ENCODE measurements around the gene SOCS2.

SOCS2 gene

DNA sequence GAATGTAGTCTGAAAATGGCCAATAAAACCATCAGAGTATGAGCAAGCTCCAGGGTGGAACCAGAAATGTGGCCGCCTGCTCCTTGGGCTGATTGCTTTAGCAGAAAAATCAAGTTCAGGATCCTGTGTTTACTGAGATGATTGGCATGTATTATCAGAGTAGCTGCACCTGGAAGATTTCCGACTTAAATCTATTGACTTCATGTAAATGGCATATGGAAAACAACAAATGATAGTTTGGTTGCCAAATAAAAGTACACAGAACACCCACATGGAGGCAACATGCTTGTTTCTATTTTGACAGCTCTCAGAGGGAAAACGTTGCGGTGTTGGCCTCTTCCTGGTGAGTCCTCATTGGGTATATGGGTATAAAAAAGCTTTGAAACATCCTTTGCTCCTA lies 31.3 kb downstream of the SOCS2 start:
- no peak for TF ChIP-seq POLR2AphosphoS5 (IDR thresholded peaks at IDR 0.05; ENCODE audit: low read depth, low read length)
- no peak for TF ChIP-seq FOXP2 (optimal IDR thresholded peaks at IDR 0.05; ENCODE audit: borderline replicate concordance, extremely low read depth, extremely low read length, insufficient read depth)
- TF ChIP-seq TAF1 (IDR thresholded peaks at IDR 0.05; ENCODE audit: borderline replicate concordance, insufficient read depth, low read length) = no peak
- TF ChIP-seq, protein P1, sequence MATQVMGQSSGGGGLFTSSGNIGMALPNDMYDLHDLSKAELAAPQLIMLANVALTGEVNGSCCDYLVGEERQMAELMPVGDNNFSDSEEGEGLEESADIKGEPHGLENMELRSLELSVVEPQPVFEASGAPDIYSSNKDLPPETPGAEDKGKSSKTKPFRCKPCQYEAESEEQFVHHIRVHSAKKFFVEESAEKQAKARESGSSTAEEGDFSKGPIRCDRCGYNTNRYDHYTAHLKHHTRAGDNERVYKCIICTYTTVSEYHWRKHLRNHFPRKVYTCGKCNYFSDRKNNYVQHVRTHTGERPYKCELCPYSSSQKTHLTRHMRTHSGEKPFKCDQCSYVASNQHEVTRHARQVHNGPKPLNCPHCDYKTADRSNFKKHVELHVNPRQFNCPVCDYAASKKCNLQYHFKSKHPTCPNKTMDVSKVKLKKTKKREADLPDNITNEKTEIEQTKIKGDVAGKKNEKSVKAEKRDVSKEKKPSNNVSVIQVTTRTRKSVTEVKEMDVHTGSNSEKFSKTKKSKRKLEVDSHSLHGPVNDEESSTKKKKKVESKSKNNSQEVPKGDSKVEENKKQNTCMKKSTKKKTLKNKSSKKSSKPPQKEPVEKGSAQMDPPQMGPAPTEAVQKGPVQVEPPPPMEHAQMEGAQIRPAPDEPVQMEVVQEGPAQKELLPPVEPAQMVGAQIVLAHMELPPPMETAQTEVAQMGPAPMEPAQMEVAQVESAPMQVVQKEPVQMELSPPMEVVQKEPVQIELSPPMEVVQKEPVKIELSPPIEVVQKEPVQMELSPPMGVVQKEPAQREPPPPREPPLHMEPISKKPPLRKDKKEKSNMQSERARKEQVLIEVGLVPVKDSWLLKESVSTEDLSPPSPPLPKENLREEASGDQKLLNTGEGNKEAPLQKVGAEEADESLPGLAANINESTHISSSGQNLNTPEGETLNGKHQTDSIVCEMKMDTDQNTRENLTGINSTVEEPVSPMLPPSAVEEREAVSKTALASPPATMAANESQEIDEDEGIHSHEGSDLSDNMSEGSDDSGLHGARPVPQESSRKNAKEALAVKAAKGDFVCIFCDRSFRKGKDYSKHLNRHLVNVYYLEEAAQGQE (IDR thresholded peaks at IDR 0.05; ENCODE audit: insufficient read depth in 1 of 2, low read depth in 2 of 2, low read length in 2 of 2) = no peak
- no peak for TF ChIP-seq SIN3A (IDR thresholded peaks at IDR 0.05; ENCODE audit: borderline replicate concordance, insufficient read depth, low read length)

DNA sequence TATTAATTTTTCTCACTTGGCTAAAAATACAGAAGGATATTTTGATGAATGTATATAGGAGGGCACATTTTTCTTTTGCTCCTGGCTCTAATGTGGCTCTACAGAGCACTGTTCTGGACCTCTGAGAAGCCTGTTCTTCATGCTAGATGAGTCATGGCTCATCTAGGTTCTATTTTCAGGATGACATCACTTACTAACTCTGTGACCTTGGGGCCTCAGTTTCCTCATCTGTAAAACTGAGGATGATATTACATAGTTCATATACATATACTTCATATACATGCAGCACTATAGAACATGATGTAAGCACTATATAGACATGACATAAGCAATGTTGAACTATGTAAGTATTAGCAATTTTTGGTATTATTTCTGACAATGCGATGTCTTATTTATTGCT lies 35.8 kb downstream of the SOCS2 start:
- no peak for TF ChIP-seq FOXP2 (optimal IDR thresholded peaks at IDR 0.05; ENCODE audit: borderline replicate concordance, extremely low read depth, extremely low read length, insufficient read depth)
- no peak for TF ChIP-seq TAF1 (IDR thresholded peaks at IDR 0.05; ENCODE audit: borderline replicate concordance, insufficient read depth, low read length)
- TF ChIP-seq, protein P1 (IDR thresholded peaks at IDR 0.05; ENCODE audit: insufficient read depth in 1 of 2, low read depth in 2 of 2, low read length in 2 of 2) = no peak
- TF ChIP-seq POLR2AphosphoS5 (IDR thresholded peaks at IDR 0.05; ENCODE audit: low read depth, low read length) = no peak
- TF ChIP-seq SIN3A (IDR thresholded peaks at IDR 0.05; ENCODE audit: borderline replicate concordance, insufficient read depth, low read length) = no peak

GRCh38 chr12:93609281-93610192 lies 37.1 kb downstream of the SOCS2 start:
- TF ChIP-seq SIN3A (IDR thresholded peaks at IDR 0.05; ENCODE audit: borderline replicate concordance, insufficient read depth, low read length) (no peak), POLR2AphosphoS5 (IDR thresholded peaks at IDR 0.05; ENCODE audit: low read depth, low read length) (no peak), FOXP2 (optimal IDR thresholded peaks at IDR 0.05; ENCODE audit: borderline replicate concordance, extremely low read depth, extremely low read length, insufficient read depth) (no peak), TAF1 (IDR thresholded peaks at IDR 0.05; ENCODE audit: borderline replicate concordance, insufficient read depth, low read length) (no peak)
- TF ChIP-seq, protein P1 (IDR thresholded peaks at IDR 0.05; ENCODE audit: insufficient read depth in 1 of 2, low read depth in 2 of 2, low read length in 2 of 2) = no peak

GRCh38 chr12:93612776-93613175 lies 40.3 kb downstream of the SOCS2 start:
- TF ChIP-seq FOXP2 (optimal IDR thresholded peaks at IDR 0.05; ENCODE audit: borderline replicate concordance, extremely low read depth, extremely low read length, insufficient read depth) (no peak), SIN3A (IDR thresholded peaks at IDR 0.05; ENCODE audit: borderline replicate concordance, insufficient read depth, low read length) (no peak)
- TF ChIP-seq, protein P1 (IDR thresholded peaks at IDR 0.05; ENCODE audit: insufficient read depth in 1 of 2, low read depth in 2 of 2, low read length in 2 of 2) = no peak

Data from PFSK-1 (cell line).